CMK (cell line): ENCODE data around the gene NUAK2.
"Not testable (repeated sequence)": the region's sequence is repeated elsewhere in the genome, so short reads cannot be mapped to it uniquely, and the experiment has no call there.

Experiments
- DNase-seq: peaks from one replicate; pipeline ENCODE4 v3.0.0-alpha.2; 2010; ENCODE audit warnings: low read depth

NUAK2 gene

DNA sequence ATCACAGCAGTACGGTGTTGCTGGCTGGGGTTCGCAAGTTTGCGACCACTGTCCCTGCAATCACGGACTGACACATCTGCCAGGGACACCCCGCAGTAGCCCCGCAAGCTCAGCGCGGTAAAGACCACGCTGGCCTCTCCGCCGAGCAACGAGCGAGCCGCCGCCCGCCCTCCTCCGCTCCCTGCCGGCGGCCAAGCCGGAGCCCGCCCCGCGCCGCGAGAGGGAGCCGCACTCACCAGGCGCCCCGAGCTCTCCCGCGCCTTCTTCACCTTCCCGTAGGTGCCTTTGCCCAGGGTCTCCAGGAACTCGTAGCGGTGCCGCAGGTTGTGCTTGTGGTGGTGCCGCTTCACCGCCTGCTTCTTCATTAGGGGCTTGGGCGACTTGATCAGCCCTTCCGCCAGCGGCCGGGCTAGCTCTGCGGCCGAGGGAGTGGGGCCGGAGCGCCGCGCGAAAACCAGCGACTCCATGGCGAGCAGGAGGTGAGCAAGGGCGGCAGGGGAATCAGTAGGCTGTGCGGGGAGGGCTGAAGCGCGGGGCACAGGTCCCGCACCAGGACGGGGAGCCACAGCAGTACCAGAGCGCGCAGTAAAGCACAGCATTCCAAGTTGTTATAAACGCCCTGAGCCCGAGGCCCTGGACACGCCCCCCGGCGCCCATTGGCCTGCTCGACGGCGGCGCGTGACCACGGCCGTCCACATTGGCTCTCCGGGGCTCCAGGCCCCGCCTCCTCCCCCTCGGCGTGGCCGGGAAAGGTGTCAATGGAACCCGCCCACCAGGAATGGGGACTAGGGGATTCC, at the start of gene NUAK2:
NUAK2 (minus strand) TSS at position 584 of the 797 bp plus-strand sequence; CDS start at position 467, 117 bp downstream.
- DNase-seq: peak; percentile 44

DNA sequence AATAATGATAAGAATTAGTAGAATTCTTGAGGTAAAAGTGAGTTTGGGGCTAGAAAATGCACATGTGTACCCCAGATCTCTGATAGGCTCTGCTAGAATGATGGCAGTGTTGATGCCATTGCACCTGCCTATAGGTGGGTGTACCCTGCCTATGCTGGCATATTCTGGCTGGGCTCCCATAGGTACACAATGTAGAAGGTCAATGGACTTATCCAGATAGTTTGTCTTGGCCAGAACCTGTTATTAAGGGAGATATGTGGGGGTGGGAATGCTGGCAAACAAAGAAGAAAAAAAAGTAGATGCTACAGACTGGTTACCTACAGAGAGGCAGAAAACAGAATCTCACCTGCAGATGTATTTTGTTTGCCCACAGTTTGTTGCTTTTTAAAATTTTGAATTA, 49.2 kb upstream of the NUAK2 start:
- no peak for DNase-seq

DNA sequence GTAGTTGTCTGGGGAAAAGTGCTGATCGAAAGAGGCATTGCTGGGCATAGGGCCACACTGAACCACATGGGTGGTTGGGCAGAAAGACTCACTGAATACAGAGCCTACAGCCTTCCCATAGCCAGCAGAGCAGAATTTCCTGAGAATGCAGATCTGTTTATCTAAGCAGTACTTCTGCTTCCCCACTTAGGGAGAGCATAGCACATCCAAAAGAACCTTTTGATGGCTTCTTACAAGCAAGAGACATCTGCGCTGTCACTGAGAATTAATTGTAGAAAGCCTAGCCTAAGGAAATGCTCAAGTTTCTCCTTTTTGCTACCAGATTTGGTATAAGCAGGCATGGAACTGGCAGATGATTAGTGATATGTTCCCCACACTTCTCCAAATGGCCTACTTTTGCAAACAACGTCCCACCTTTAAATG, 48.2 kb upstream of the NUAK2 start:
- DNase-seq: no peak

DNA sequence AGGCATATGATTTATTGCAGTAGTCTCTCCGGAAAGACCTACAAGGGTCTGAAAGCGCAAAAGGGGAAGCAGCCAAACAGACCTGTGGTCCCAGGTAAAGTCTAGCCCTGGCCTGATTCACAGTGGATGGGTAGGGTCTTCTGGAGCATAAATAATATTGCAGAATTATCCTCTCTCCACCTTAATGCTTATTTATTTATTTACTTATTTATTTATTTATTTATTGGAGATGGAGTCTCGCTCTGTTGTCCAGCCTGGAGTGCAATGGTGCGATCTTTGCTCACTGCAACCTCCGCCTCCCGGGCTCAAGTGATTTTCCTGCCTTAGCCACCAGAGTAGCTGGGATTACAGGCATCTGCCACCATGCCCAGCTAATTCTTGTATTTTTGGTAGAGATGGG, 46.9 kb upstream of the NUAK2 start:
- no peak for DNase-seq

DNA sequence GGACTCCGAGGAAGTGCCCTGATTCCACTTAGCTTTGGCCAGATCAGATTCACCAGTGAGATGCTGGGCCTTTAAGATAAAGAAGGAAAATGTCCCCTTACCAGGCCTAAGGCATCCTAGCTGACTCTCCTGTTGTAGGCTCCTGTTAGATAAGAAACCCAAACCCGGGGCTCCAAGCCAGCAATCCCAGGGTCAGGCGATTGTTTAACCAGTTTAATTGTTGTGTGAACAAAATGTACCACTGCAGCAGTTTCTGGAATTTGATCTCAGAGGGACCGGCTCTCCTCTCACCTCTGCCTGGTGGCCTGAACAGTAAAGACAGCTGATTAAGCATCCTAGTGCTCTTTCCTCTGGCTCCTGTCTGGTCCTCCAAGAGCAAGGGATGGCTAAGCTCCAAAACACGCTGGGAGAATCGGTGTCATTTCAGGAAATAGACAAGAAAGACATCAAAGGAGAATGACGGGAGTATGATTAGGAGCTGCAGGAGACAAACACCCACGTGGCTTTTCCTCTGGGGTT, 44.5 kb upstream of the NUAK2 start:
- no peak for DNase-seq

DNA sequence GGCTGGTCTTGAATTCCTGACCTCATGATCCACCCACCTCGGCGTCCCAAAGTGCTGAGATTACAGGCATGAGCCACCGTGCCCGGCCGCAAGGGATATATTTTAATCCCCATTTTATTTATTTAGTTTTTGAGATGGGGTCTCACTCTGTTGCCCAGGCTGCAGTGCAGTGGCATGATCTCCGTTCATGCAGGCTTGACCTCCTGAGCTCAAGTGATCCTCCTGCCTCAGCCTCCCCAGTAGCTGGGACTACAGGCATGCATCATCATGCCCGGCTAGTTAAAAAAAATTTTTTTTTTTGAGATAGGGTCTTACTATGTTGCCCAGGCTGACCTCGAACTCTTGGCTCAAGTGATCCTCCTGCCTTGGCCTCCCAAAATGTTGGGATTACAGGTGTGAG, 43.5 kb upstream of the NUAK2 start:
- not testable (repeated sequence) for DNase-seq

DNA sequence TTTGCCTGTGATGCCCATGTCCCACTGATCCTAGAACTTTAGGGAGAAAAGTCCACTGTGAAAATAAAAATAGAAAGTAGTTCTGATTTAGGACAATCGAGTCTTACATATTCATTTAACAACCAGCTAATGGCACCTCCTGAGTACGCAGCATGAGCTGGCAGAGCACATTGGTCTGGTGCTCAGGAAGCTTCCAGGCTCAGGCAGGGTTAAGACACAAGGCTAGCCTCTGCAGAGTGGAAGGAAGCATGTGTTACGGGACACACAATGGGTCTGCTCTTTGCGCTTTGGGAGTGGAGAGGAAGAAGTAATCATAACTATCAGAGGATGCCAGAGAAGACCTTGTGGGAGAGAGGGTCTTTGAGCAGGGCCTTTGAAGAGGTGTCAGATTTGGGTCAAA, 39.3 kb upstream of the NUAK2 start:
- DNase-seq: no peak

DNA sequence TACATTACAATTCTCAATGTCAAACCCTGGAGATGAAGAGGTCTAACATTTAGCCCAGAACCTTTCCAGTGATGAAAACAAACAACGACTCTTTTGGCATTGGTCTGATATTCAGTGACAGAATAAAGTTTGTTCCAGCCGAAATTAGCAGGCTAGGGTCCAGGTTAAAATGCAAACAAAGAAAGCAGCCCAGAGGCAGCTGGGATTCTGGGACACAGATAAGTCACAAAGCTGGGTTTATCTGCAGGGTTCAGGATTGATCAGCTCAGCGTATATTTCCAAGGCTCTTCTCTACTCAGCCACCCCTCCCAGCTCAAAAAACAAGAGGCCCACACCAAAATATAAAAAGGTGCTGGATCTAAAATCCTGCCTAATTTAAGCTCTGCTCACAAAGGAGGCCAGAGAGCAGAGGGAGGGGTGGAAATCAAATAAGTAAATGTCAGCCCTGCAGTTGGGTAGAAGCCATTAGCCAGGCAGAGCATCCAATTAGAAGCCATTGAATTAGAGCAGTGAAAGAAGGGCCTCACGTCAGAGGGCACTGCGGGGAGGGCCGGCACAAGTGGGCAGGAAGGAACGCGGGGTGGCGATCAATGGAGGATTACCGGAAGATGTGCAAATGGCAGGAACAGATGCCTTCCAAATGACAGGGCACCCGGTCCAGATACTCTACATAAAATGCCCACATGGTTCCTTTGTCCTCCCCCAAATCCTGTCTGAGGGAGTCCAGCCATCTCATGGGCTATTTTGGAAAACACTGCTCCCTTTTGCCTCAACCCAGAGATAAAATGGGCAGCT, 38.4 kb upstream of the NUAK2 start:
- no peak for DNase-seq

DNA sequence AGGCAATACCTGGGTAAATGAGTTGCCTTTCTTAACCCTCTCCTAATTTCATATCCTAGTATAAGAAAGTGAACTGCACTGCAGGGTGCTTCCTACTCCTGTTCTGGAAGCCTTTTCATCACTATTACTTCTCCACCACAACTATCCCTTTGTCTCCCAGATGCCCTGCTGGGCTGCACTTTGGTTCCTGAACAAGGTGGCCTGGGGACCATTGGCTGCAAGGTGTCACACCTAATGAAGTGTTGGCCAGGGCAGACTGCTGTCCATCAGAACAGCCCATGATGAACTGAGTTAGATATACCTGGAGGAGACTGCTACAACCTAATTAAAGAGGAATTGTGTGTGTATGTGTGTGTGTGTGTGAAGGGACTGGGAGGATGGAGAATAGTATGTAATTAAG, 37.0 kb upstream of the NUAK2 start:
- no peak for DNase-seq

DNA sequence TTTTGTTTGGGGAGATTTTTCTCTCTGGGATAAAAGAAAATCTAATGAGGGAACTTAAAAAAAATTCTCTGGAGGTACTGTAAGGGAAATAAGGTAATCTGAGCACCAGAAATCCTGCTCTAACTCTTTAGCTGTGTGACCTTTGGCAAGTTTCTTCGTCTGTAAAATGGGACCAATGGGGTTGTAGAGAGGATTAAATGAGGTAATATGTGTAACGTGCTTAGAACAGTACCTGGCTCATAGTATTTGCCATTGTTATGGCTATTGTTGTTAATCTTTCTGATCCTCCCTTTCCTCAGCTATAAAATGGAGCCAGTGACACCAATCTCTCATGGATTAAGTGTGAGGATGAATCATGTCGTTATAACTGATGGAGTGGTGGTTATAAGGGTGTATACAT, 36.0 kb upstream of the NUAK2 start:
- no peak for DNase-seq

DNA sequence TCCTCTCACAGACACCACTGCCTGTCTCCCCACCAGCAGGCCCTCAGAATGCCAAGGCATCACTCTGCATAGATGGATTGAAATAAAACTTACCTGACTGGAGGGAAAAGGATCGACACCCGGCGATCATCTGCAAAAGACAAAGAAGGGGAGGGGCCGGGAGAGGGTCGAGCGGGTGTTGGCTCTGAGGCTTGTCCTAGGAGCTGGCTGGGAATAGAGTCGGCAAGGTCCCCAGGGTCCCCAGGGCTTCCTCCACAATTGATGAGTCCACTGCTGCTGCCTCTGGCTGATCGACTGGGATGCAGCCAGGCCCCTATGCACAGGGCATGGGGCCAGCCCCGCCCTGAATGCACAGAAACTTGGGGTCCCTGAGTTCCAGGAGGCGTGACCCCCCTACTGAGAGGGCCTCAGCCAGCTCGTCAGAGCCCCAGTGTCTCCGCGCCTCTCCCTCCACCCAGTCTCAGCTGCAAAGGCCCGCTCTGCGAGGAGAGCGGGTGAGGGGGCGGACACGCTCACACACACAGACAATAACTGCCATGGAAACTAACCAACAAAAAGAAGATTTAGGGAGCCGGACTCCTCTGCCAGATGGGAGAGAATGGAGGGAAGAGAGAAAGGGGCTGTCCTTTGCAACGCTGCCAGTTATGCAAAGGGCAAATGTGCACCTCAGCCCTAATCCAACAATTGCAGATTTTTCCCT, 35.0 kb upstream of the NUAK2 start, which contains the start of gene KLHDC8A:
KLHDC8A (minus strand) TSS at position 483 of the 700 bp plus-strand sequence. CDS start 13,318 bp downstream, outside the sequence.
- no peak for DNase-seq

DNA sequence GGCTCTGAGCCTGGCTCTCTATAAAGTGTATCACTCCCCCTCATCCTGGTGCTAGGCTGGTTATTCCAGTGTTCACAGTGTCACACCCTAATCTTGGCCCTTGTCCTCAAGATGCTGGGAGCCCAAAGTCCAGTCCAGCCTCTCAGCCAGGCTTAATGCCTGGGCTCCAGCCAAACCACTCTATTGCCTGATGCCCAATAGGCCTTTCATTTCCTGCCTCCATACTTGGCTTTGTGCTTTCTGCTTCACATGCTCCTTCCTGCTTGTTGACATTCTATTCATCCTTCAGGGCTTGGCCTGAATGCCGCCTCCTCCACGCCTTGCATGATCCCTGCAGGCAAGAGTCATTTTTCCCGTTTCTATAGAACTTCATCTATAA, 33.5 kb upstream of the NUAK2 start:
- DNase-seq: no peak

DNA sequence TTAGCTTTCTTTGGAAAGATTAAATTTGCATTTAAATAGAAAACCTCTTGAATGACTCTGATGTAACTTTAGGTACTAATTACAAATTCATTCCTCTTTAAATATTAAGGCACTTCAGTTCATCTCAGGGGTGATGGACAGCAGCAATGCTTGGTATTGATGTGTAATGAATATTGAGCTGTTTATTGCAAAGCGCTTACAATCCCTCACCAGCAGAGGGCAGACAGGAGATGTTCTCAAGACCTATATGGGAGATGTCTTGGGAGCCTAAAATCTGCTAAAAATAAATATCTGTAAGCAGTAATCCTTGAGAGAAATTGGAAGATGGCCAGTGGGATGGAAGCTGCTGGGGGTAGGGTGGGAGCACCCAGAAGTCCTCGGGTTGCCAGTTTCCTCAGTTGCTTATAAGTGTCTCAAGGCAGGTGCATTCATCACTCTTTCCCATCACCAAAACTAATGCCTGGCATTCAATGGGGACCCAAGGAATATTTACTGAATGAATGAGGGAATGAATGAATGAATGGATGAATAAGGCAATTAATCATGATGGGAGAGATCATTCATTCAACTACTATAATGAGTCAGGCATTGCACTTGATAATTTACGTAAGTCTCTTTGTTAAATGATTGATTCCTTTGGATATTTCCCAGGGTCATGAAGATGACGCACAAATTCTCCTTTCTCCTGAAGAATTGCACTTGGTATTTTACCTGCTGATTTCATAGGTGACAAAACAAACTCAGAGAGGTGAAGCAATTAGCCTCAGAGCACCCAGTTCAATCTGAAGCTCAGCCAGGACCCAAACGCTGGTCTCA, 32.9 kb upstream of the NUAK2 start:
- DNase-seq: peak; percentile 36

DNA sequence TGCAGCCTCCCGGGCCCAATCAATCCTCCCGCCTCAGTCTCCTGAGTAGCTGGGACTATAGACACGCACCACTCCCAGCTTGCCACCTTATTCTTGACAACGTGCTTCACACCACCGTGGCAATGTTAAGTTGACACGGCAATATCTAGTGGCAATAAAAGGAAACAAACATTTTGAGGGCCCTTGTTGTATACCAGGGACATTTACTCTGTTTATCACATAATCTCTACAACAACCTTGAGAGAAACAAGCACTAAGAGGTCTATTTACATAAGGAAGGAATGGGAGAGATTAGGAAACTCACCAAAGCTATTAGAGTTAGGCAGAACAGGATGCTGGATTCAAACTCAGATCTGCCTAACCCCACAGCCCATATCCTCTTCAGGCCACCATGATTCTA, 32.1 kb upstream of the NUAK2 start:
- no peak for DNase-seq

DNA sequence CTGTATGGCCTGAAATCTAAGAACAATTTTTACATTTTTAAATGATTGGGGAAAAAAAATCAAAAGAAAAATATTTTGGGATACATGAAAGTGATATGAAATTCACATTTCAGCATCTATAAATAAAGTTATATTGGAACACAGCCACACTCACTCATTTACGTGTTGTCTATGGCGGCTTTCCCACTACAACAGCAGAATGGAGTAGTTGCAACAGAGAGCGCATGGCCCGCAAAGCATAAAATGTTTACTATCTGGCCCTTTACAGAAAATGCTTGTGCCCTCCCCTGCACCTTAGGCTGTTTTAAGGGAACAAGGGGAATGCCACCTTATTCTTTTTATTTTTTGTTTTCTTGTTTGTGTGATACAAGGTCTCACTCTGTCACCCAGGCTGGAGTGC, 31.6 kb upstream of the NUAK2 start:
- DNase-seq: no peak

DNA sequence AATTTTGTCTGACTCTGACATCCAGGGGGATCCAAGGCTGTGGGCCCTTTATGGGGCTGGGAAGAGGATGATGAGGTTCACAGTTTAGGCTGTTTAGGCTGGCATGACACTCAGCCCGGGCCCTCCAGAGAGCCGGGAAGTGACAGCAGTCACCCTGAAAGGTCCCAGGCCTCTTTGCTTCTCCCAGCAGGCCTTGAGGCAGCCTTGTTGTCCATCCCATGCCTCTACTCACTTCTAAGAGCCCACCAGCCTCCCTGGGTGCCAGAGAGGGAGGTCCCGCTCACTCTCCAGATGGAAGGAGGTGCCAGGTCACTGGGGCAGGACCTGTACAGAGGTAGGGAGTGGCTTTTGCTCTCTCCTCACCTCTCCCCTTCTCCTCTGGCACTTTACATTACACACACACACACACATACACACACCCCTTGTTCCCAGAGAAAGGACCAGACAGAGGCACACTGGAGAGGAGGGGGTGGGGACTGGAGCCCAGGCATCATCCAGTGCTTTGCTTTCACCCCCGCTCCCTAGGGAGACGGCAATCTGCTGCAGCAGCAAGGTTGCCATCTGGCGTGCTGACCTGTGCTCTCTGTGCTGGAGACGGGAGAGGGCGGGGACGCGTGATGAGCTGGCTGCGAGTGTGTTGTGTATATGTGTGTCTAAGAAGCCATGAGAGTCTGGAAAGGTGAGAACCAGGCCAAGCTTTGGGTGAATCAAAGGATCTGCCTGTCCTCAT, 30.6 kb upstream of the NUAK2 start:
- DNase-seq: no peak

DNA sequence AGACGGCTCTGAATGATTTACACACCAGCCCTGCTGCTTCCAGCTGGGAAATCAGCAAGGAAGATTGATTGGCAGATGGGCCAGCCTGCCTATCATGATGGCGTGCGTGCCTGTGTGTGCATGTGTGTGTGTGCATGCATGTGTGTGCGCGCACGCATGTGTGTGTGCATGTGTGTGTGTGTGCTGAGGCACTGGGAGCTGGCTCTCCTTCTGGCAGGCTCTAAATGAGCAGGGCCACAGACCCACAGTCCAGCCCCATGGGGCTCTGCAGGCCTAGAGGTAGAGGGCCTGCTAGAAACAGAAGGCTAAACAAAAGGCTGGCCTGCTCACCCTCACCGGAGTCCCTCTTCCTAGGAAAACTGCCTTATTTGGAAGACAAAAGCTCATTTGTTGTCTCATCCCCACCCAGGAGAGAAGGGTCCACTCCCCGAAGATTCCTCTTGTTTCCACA, 29.2 kb upstream of the NUAK2 start:
- DNase-seq: no peak

DNA sequence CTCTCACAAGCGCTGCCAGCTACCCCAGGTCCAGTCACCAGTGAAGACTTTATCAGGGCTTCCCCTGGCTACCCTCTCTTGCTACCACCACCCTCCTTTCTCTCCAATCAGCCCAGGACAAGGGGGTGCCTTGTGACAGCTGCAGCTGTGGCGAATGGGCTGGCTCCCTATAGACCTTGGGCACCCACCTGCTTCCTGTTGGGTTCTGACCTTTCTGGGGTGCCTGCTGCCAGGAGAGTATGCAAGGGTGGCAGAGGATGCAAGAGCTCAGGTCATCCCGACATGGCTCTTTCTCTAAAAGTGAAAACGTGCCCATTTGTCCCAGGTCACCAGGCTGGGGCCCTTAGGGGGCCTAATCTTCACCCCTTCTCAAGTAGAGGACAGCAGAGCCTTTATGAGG, 28.6 kb upstream of the NUAK2 start:
- DNase-seq: no peak

DNA sequence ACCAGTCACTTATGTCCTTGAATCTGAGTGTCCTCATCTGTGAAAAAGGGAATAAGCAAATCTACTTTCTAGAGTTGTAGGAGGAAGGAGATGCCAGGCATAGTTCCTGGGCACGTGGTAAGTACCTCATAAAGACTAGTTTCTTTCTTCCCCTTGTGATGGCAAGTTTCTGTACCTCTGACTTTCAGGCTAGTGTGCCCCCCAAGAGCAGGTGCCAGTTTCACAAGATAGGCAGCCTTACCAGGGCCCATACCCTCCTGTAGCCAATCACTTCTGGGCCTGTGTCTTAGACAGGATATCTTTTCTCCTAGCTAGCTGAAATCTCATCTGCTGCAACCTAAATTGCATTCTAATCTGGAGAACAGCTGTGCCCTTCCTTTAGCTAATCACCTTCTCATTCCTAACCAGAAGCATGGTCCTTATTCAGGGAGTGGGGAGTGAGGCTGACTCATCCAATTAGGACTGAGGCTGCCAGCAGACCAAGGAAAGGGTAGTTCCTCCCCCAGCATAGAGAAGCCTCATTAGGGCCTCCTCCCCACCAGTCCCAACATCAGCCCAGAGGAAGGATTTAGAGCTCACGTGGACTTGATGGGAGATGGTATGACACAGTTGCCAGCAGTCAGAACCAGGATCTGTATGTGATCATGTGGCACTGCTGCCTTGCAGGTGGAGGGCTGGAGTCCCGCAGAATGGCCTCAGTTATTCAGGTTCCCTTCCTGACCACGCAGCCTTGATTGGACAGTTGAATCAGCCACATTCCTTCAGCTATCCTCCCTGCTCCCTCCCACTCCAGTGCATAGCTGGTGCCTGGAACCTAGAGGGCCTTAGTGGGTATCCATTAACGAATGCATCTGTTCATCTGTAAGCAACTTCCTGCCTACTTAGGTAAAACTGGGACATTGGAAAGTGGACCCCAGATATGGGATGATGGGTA, 27.3 kb upstream of the NUAK2 start:
- no peak for DNase-seq
